IPS-NIHi7 (cell line): ENCODE results near the gene ARHGEF33.

ENCODE experiments used
- DNase-seq: peaks from one replicate; pipeline ENCODE4 v3.0.0; 2012; ENCODE audit warnings: mixed read lengths; ENCODE audit errors: extremely low spot score

Gene ARHGEF33

DNA sequence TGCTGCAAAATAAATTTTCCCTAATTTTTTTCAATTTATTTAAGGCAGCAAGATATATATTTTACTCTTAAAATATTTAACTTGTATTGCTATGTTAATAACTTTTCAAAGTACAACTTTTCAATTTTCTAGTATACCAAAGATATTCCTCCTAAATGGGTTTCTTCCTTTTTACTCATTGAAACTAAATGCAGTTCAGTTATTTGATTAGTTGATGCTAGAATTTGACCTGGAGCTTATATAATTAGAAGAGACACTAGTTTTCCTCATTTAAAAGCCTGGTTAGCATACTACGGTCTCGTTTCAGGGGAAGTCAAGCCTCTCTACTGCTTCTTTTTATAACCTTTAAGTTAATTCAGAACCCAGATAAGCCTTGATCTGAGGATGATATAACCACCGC lies at the start of gene ARHGEF33:
TSS of gene ARHGEF33 (plus strand) at position 301 of the 400 bp plus-strand sequence. CDS start 29,573 bp downstream, outside the sequence.
- no peak for DNase-seq

DNA sequence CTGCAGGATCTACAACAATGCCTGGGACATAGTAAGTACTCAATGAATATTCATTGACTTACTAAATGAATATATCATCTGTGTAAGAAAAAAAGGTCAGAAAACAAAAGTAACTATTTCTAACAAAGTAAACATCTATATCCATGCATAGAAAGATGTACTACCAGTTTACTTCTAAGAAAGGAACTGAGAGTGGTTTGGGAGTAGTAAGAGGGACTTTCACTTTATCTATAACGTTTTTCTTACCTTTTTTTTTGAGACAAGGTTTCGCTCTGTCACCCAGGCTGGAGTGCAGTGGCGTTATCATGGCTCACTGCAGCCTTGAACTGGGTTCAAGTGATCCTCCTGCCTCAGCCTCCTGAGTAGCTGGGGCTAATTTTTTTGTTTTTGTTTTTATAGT lies 39.6 kb upstream of the ARHGEF33 start:
- no peak for DNase-seq

DNA sequence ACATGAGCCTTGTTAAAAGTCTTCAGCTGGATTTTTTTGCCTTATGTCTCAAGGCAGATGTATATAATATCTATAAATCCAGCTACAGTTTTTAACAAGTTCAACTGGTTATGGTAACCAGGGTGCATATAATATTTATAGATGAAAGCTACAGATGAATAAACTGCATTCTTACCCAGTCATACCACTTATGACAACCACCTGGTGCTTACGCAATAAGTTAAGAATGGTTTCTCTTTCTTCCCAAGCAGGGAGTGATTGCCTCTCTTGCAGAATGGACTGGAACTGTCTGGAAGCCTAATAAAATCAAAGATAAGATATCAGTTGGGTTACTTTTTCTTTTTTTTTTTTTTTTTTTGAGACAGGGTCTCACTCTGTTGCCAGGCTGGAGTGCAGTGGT lies 33.5 kb upstream of the ARHGEF33 start:
- DNase-seq, result no peak

DNA sequence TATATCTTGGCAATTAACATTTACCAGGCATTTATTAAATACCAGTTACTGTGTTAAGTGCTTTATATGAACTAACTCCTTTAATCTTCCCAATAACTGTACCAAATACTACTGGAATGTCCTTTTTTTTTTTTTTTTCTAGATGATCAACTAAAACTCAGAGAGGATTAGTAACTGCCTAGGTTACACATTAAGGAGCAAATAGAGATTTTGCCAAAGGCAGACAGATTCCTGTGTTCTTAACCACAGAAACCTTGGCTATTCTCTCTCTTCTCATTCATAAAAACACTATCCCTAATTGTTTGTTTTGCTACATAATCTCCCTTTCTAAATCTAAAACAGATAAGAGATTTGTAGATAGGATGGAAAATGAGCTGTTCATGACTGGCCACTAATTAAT lies 27.2 kb upstream of the ARHGEF33 start:
- DNase-seq, result no peak

DNA sequence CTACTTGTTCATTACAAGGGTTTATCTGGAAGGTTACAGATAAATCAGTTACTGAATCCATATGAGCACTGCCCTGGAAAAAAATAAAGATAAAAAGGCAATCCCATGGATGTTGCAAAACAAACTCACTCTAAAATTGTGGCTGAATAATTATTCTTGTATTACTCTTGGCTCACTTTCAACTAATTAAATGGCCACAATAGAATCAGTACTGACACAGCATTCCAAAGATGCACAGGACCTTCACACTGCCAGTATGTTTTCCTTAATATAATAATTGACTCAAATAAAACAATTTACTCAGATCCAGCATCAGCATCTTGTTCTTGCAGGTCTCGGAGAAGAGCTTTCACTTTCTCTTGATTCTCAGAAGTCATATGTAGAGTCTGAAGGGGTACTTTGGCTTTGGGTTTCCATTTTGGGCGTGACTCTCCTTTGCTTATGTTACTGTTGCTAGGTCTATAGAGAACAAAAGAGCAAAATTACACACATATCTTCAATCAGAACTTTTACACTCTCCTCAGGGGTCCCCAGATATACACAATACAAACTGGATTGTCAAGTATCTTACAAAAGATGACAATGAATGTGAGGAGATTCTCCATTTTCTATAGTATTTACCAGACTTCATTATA lies 26.5 kb upstream of the ARHGEF33 start:
- DNase-seq, result no peak

DNA sequence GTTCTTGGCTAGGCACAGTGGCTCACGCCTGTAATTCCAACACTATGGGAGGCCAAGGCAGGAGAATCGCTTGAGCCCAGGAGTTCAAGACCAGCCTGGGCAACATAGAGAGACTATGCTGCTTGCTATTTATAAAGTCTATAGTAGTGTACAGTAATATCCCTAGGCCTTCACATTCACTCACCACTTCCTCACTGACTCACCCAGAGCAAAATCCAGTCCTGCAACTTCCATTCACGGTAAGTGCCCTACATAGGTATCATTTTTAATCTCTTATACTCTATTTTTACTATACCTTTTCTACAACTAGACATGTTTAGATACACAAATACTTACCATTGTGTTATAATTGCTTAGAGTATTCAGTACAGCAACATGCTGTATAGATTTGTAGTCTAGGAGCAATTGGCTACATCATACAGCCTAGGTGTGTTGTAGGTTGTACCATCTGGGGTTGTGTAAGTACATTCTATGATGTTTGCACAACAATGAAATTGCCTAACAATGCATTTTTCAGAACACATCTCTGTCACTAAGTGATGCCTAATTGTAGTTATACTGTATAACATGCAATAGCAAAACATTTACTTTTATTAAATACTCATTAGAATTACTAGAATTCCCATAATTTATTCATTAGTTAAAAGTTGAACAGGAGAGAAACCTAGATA lies 22.8 kb upstream of the ARHGEF33 start:
- DNase-seq, result no peak

DNA sequence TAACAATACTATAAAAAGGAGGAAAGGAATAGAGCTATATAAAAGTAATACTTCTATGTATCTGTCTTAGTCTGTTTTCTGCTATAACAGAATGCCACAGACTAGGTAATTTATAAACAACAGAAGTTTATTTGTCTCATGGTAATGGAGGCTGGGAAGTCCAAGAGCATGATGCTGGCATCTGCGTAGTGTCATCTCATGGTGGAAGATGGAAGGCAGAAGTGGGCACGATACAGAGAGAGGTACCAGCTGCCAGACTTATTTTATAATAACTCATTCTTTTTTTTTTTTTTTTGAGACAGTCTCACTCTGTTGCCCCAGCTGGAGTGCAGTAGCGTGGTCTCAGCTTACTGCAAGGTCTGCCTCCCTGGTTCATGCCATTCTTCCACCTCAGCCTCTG lies 18.2 kb upstream of the ARHGEF33 start:
- DNase-seq, result no peak

DNA sequence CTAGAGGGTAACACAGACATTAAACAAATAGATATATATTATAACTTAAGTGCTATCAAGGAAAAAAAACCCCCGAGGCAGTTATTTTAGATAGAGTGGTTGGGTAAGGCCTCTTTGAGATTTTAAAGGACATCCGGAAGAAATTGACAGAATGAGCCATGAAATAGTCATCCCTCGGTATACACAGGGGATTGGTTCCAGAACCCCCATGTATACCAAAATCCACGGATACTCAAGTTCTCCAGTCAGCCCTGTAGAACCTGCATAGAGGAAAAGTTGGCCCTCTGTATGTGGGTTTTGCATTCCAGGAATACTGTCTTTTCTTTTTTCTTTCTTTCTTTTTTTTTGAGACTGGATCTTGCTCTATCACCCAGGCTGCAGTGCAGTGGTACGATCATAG lies 15.9 kb upstream of the ARHGEF33 start:
- DNase-seq, result no peak

DNA sequence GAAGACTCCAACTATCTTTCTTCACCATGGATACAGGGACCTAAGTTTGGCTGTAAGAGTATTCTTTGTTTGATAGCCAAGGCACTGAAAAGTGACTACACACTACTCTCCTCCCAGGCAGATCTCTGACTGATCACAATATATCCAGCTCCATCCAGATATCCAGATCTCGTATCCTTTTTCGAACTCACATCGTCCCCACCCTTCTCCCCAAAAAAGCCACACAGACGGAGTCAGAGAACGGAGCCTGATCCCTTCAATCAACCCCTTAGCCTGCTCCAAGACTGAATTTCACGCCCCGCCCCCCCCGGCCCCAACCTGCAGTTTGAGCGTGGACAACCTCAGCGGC lies 14.5 kb upstream of the ARHGEF33 start:
- no peak for DNase-seq

DNA sequence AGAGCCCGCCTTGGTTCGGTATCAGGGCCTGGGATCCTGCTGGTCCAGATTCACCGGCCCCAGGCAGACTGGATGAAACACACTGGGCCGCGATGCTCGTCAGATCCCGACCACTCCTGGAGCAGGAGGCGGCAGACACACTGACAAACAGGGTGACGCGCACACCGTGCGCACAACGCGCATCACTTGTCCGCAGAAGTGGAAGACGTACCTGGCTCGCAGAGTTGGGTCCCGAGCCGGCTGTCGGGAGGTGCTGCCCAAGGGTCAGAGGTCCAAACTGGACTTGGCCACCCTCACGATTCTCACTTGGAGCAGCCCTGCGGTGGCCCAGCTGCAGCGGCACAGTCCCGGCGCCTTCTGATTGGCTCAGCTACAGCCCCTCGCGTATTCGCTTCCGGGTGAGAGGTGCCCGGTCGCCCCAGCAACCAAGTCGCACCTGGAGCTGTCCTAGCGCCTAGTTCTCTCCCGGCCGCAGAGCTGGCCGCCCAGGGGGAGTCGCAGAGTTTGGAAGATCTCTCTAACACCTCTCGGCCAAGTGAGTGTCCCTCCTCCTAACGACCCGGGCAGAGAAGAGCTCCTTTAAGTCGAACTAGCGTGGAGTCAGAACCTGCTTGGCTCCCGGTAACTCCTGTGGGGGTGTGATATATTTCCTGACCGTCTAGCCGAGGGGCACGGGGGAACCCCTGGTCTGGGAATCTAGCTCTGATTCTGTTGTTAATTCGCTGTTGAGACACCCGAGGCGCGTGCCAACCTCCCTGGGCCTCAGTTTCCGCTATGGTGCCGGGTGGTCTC lies 13.9 kb upstream of the ARHGEF33 start, which contains the start of the genes DHX57 and MORN2:
TSS of gene DHX57 (minus strand) at position 359 of the 792 bp plus-strand sequence. CDS start 7,529 bp downstream, outside the sequence.
TSS of gene MORN2 (plus strand) at position 401 of the 792 bp plus-strand sequence.
- peak; percentile 98 for DNase-seq

DNA sequence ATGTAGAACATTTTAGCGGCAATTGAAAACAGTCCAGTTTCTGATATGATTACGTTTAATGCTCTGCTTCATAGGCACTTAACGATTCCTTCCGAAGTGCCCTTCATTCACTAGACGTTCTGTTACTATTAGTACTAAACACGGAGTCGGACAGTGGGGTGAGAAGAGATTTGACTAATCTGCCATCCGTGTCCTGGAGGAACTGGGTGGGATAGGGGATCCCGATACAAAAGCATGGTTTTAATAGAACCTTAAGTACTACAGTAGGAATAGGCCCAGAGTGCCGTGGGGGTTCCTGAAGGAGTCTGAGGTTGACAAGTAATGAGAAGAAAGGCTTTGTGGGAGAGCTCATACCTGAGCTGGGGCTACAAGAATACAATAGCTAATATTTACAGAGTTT lies 13.3 kb upstream of the ARHGEF33 start:
- DNase-seq, result no peak

DNA sequence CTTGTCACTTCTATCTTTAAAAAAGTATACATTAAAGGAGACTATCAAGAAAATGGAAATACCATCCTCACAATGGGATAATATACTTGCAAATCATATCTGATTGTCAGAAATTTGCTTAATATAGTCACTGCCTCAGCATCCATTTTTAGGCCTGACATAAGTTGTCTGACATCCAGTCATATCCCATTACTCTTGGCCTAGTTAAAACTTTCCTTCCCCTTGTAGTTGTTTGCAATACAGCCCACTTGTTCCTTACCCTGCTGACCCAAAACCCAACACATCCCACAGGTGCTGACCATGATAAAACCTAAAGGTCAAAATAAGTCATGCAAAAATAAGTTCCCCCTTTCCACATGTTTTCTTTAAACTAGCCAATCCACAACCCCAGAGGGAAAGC lies 3.6 kb upstream of the ARHGEF33 start:
- DNase-seq, result no peak

DNA sequence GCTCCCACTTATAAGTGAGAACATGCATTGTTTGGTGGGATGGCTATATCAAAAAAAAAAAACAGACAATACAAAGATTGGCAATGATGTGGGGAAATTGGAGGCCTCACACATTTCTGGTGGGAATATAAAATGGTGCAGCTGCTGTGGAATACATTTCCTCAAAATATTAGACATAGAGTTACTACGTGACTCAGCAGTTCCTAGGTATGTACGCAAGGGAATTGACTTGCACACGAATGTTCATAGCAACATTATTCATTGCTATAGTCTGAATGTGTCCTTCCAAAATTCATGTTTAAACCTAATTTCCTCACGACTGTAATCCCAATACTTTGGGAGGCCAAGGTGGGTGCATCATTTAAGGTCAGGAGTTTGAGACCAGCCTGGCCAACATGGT lies 2.3 kb upstream of the ARHGEF33 start:
- DNase-seq, result no peak

DNA sequence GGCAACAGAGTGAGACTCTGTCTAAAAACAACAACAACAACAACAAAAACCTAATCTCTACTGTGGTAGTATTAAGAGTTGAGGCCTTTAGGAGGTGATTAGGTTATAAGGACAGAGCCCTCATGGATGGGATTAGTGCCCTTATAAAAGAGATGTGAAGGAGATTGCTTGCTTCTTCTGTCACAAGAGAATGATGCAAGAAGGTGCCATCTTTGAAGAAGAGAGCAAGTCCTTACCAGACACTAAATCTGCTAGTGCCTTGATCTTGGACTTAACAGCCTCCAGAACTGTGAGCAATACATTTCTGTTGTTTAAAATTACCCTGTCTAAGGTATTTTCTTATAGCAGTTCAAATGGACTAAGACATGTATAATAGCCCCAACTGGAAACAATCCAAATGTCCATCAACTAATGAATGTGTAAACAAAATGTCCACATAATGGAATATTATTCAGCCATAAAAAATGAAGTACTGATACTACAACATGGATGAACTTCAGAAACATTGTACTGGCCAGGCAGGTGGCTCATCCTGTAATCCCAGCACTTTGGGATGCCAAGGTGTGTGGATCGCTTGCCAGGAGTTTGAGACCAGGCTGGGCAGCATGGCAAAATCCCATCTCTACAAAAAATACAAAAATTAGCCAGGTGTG lies 1.6 kb upstream of the ARHGEF33 start:
- no peak for DNase-seq

DNA sequence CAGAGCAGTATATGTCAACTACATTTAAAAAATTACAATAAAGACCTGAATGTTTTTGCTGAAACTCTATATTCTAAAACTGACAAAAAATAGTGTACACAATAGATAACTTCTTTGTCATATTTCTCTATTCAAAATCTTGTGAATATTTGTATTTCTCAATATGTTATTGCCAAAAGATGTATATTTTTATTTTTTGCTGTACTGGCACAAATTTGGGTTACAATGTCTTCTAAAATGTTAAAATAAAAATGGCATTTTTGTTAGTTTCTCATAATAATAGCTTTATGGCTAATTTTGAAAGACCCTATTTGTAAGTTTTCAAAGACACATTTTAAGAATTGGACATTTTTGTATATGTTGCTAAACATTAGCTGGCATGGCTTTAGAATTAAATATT lies 630 bp upstream of the ARHGEF33 start:
- DNase-seq, result no peak

DNA sequence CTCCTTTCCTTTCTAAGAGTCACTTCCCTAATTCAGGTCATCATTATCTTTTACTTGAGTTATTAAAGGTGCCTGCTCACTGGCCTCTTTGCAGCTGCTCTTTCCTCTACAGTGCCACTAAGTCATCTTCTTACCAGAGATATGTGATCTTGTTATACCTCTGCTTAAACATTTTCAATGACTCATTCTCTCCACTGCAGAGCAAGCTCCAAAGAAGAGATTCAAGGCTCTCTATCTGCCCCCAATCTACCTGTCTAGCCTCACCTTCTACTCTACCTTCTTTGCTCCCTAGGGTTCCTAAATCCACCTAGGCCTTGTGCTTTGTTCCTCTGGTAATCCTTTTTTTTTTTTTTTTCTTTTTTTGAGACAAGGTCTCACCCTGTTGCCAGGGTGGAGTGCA lies 3.1 kb downstream of the ARHGEF33 start:
- DNase-seq, result no peak

DNA sequence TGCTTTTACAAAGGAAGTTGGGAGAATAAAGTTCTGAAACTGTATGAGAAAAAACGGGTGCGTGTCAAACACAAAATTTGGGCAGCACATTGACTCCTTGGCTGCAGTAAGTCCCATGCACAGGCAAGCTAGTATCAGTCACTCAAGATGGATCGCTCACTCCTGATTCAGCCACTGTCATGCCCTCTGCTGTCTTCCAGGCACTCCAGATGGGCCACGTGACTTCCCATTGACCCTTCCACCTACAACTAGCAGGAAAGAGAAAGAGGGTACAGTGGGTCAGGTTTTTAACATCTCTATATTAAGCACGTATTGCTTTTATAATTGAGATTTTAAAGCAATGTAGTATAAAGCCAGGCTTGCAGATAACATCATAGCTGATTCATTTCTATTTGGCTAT lies 8.6 kb downstream of the ARHGEF33 start:
- DNase-seq, result no peak

DNA sequence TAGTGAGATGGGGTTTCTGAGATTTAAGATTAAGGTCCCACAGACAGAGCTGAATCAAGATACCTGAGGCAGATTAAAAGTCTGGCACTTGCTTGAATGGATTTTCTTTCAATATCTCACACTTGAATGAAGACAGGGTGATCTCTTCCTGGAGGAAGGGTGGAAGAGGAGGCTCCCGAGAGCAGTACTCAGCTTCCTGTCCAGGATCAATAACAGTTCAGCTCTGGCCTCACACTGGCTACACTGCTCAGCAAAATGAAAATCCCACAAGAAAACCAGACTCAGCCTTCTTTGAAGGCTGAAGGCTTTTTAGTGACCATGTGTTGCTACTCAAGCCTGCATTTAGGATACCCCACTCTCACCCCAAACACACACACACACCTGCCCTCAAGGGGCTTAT lies 11.1 kb downstream of the ARHGEF33 start:
- DNase-seq, result no peak

DNA sequence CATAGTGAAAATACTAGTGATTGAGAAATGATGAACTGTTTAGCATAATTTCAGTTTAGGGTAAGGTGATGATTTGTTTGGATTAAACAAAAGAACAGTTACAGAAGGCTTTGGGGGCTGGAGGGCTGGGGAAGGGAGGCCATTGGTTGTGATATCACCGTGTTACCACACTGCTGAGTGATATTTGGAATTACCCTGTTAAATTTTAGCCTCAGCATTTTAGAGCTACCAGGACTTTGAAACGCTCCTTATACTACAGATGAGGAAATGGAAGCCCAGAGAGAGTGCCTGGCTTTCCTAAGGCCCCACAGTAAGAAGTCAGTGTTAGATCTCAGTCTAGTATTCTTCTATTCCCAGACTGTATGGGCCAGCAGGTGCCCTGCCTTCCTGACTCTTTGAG lies 15.6 kb downstream of the ARHGEF33 start:
- no peak for DNase-seq

DNA sequence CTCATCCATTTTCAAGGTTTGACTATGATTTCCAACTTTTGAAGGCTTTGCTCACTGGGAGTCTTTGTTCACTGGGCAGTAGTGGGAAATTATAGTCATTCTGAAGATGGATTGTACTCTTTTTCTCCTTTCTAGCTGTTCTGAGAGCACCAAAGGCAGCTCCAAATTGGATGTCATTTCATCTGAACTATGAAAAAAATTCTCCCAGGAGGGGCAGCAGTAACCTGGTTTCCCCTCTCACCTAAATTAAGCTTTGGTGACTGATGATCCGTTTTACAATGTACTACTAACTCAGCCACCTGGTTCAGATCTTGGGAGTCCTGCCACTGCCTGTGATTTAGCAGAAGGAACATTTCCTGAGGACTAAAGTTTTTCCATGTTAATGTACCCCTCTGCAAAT lies 17.6 kb downstream of the ARHGEF33 start:
- DNase-seq, result no peak

DNA sequence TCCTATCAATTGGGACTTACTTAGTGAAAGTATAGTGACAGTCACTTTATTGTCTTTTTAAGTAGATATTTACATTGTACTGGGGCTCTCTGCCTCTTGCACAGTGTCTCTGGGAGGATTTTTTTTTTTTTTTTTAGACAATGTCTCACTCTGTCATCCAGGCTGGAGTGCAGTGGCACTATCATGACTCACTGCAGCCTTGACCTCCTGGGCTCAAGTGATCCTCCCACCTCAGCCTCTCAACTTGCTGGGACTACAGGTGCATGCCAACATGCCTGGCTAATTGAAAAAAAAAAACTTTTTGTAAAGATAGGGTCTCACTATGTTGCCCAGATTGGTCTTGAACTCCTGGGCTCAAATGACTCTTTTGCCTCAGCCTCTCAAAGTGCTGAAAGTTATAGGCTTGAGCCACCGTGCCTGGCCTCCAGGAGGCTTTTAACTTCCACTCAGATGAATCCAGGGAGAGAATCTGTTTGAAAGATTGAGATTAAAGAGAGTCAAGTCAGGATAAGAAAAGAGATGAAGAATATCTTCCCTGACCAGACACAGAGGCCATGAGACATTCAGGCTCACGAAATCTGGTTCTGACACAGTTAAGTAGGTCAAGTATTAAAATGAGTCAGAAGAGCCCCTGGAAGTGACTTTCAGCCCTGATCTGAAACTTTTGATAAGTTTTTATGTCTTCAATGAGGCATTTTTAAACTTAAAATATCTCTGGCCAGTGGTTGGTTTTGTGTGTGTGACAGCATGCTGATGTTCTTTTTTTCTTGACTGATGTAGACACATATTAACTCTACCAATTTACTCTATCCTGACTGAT lies 18.3 kb downstream of the ARHGEF33 start:
- no peak for DNase-seq
